MV-4-11 (cell line): ENCODE measurements around the gene RHBDL1.

Experiments
- DNase-seq: peaks from one replicate; lab custom pipeline; 2025; lab: John Stamatoyannopoulos, UW

RHBDL1 gene

GRCh38 chr16:706189-707061 lies 31.0 kb downstream of the RHBDL1 start:
- DNase-seq, result no peak

DNA sequence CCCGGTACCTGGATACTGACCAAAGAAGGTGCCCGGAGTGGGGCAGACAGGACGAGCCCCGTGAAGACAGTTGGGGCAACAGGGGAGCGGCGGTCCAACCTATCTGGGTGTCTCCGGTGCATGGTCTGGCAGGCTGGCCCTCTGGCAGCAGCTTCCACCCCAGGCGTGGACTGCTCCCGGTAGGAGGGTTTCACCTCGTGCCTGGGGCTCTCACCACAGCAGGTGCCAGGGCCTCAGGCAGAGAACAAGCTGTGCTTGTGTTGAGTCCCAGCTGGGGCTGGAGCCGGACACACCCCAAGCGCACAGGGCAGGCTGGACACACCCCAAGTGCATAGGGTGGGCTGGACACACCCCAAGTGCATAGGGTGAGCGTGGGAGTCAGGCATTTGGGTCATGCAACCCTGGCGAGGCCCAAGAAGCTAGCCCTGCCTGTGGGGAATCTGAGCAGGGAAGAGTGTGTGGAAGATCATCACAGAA lies 31.6 kb downstream of the RHBDL1 start:
- DNase-seq, result no peak

DNA sequence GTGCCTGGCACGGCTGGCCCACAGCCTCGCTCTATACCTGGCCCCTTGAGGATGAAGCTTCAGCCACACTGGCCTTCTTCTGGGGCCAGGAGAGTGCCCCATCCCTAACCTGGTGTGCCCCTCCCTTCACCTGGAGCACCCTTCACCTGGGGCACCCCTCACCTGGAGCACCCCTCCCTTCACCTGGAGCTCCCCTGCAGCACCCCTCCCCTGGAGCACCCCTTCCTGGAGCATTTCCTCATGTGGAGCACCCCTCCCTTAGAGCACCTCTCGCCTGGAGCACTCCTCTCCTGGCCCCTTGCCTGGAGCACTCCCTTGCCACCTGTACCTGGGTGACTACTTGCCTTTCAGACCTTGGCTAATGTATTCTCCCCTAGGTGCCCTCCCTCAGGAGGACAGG lies 32.5 kb downstream of the RHBDL1 start:
- DNase-seq, result no peak

GRCh38 chr16:708959-709358 lies 33.5 kb downstream of the RHBDL1 start:
- DNase-seq, result no peak

DNA sequence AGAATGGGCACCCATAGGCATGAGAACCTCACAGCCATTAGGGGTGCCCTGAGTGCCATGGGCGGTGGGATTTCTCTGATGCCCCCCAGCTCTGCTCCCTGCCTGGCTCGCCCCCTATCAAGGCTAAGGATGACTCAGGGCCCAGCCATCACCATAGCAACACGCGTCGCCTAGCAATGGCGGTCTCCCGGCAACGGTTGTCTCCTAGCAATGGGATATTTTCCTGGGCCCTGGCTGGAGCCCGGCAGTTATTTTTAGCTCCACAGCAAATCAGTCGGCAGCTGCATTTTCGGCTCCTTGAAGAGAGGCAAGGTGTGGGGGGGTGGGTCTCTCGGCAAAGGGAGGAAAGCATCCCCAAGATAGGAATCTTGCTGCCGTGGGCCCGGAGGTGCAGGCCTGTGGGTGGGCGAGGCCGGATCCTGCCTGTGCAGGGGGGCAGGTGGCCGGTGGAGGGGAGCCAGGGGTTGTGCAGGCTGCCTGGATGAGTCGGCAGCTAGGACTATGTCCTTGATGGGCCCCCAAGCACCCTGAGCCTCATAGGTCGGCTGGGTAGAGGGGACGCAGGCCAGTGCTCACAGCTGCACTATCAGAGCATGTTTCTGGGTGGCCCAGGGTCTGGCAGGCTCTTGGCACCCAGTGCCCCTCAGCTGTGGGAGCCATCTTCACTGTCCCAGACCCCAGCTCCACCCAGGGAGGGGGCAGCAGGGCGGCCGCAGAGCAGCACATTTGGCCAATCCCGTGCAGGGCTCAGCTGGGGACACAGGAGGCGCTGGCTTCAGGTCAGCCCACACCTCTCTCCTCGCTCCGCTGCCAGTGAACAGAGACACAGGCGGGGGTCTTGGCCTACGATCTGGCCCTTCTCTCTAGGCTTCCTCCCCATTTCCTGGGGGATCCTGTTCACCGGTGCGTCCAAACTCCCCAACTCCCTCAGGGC lies 34.4 kb downstream of the RHBDL1 start:
- peak; percentile 60 for DNase-seq

- DNase-seq, result no peak
These were observed 35.1 kb downstream of the RHBDL1 start for GRCh38 chr16:710500-711075.

- DNase-seq, result no peak
These were observed 35.6 kb downstream of the RHBDL1 start for GRCh38 chr16:711084-711483.

GRCh38 chr16:711548-712320 lies 36.3 kb downstream of the RHBDL1 start:
- peak; percentile 46 for DNase-seq

DNA sequence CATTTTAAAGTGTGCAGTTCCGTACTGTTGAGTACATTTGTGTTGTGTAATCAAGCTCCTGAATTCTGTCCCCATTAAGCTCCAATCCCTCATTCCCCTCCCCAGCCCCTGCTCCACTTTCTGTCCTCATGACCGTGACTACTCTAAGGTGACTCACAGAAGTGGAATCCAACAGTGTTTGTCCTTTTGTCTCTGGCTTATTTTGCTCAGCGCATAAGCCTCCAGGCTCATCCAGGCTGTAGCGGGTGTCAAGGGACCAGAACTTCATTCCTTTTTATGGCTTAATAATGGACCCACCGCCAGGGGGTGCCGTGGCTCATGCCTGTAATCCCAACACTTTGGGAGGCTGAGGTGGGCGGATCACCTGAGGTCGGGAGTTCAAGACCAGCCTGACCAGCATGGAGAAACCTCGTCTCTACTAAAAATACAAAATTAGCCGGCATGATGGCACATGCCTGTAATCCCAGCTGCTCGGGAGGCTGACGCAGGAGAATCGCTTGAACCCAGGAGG lies 37.3 kb downstream of the RHBDL1 start:
- DNase-seq, result peak; percentile 54

DNA sequence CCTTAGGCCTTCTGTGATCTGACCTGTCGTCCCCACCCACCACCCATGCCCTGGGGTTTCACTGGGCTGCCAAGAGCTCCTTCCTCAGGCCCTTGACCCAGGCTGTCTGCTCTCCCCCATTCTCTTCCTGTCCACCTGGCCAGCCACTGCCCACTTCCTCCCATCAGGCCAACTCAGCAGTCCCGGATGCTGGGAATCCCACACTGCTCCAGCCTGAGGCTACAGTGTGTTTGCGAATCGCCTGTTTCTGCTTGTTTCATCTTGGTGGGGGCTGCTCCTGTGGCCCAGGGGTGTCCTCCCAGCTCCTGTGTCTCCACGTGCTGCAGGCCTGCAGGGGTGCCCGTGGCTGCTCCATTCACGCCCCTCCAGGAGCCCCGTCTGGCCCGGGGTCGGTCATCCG lies 38.6 kb downstream of the RHBDL1 start:
- no peak for DNase-seq

DNA sequence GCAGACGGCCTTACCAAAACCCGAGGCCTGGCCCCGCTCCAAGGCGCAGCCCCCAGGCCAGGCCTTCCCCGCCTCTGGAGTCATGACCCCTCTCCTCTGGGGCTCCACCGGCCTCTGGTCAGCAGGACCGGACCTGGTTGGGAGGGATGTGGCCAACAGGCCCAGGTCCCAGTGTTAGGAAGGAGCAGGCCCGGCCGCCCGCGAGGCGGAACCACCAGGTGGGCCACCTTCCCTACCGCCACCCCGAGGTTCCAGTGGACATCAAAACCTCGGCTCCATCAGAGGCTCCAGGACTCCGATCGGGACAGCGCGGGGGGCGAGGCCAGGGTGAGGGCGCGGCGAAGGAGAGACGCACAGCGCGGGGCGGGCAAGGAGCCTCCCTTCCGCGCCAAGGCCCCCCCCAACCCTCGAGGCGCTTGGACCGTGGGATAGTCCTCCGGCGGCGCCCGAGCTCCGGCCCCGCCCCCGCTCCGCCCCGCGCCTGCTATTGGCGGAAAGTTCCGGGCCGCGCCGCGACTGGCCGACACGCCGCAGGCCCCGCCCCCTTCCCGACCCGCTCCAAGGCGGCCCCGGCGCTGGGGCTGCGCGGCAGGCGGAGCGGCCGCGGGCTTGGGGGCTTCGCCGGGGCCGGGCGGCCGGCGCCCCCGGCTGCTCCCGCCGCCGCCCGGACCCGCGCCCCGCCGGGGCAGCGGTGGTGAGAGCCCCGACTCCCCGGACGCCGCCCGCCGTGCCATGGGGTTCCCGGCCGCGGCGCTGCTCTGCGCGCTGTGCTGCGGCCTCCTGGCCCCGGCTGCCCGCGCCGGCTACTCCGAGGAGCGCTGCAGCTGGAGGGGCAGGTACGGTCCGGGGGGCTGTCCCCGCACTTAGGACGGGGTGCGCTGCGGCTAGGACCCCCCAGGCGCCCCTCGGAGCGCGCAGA lies 39.3 kb downstream of the RHBDL1 start, which contains the start of gene METRN:
Gene METRN (plus strand): TSS at position 561 of the 919 bp plus-strand sequence. CDS start 172 bp downstream, at position 733.
- peak; percentile 79 for DNase-seq

DNA sequence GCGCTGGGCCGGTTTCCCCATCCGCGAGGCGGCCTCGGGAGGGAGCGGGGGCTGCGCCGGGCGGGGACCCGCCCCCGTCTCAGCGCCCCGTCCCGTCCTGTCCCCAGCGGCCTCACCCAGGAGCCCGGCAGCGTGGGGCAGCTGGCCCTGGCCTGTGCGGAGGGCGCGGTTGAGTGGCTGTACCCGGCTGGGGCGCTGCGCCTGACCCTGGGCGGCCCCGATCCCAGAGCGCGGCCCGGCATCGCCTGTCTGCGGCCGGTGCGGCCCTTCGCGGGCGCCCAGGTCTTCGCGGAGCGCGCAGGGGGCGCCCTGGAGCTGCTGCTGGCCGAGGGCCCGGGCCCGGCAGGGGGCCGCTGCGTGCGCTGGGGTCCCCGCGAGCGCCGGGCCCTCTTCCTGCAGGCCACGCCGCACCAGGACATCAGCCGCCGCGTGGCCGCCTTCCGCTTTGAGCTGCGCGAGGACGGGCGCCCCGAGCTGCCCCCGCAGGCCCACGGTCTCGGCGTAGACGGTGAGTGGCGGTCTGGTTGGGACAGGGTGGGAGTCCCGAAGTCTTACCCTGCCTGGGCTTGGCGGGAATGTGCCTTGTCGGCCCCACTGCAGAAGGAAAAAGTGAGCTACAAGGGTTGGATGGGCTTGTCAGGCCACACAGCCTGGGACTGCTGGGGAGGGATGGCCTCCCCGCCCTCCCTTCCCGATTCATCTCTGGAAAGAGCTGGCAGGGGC lies 40.2 kb downstream of the RHBDL1 start:
- DNase-seq, result no peak

GRCh38 chr16:716200-716568 lies 40.7 kb downstream of the RHBDL1 start:
- no peak for DNase-seq

DNA sequence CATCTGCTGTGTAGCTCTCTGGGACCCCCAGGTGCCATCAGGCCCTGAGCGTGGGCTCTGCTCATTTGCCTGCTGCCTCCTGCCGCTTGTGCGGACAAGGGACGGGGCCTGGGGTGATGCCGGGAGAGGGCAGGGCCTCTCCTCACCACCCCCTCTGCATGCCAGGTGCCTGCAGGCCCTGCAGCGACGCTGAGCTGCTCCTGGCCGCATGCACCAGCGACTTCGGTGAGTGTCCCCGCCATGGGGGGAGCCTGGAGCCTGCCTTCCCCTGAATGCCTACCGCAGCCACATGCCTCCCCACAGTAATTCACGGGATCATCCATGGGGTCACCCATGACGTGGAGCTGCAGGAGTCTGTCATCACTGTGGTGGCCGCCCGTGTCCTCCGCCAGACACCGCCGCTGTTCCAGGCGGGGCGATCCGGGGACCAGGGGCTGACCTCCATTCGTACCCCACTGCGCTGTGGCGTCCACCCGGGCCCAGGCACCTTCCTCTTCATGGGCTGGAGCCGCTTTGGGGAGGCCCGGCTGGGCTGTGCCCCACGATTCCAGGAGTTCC lies 41.4 kb downstream of the RHBDL1 start:
- no peak for DNase-seq

DNA sequence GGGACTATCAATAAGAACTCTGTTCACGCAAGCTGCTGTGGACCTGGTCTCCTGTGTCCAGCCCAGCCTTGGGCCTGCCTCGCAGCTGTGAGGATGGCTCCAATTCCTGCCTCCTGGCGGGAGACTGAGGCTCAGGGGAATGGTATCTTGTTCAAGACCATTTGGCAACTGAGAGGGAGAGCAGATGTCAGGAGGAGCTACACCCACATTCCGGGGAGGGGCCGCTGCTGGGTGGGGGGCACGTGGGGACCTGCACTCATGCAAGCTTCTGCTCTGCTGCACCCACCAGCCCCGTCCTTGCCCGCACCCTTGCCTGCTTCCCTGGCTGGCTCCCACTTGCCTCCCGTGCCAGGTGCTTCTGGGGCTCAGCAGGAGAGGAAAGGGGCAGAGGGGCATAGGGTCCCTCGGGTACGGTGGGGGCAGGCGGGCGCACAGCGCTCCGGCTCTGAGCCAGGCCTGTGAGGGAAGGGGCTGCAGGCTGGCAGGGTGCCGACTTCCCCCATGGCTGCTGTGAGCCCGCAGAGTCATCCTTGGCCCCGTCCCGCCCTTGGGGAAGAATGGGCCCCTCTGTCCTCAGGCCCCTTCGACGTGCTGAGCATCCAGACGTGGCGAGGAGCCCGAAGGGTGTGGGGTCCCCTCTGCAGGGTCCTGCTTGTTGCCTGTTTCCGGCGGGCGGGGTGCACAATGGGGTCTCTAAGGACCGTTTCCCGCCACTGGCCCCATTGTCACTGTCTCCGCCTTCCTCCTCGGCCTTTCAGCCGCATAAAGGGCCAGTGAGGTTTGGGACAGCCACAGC lies 42.2 kb downstream of the RHBDL1 start:
- no peak for DNase-seq

GRCh38 chr16:718389-718788 lies 42.9 kb downstream of the RHBDL1 start:
- DNase-seq, result no peak

DNA sequence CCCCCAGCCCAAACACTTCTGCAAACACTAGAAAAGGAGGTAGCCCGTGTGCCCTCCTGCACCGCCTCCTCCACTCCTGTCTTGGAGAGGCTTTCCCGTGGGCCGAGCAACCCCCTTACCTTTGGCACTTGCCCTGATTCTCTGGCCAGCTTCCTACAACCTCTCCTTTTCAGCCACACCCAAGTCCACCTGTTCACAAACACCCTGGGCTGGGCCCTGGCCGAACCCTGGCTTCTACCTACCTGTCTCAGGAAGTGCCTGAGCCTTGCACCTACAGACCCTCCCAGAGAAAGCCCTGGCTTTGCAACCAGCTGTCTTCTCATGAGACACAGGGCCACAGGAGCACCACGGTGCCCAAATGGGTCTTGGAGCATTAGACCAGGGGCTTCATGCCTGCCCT lies 43.5 kb downstream of the RHBDL1 start:
- no peak for DNase-seq

GRCh38 chr16:719815-720446 lies 44.5 kb downstream of the RHBDL1 start:
- peak; percentile 37 for DNase-seq
